WI38 (cell line): Measurements from ENCODE around the gene LILRB3.

ENCODE experiments used
- H3K4me3 ChIP-seq: 2 replicates; pipeline ENCODE4 v1.5.1; 2011; ENCODE audit warnings: low read depth, mild to moderate bottlenecking, control low read depth, low read length
- CTCF ChIP-seq: IDR thresholded peaks from 2 replicates; pipeline ENCODE4 v1.5.1; 2012; ENCODE audit warnings: low read depth, mild to moderate bottlenecking, control low read depth, low read length

Gene LILRB3

GRCh38 chr19:54191011-54191810 is 31.6 kb downstream of the LILRB3 start, which contains the start of gene TSEN34:
TSS of gene TSEN34 (plus strand) at chr19:54191308. CDS start at chr19:54191365, 57 bp downstream.
- peak within 1 kb of the TSS; percentile 80 for H3K4me3 ChIP-seq
- TF ChIP-seq CTCF = no peak

GRCh38 chr19:54190503-54191010 is 32.2 kb downstream of the LILRB3 start:
- no peak for TF ChIP-seq CTCF
- H3K4me3 ChIP-seq = peak overlapping the region; percentile 80

- no peak for TF ChIP-seq CTCF
- peak overlapping the region; percentile 80 for H3K4me3 ChIP-seq
Observed at GRCh38 chr19:54189735-54190502, 32.9 kb downstream of the LILRB3 start.

GRCh38 chr19:54189145-54189734 is 33.6 kb downstream of the LILRB3 start, which contains the start of gene MBOAT7:
TSS of gene MBOAT7 (minus strand) at chr19:54189580. CDS start at chr19:54188508, 1,072 bp downstream.
- peak within 1 kb of the TSS; percentile 80 for H3K4me3 ChIP-seq
- no peak for TF ChIP-seq CTCF

GRCh38 chr19:54188215-54188871 is 34.5 kb downstream of the LILRB3 start:
- H3K4me3 ChIP-seq = peak overlapping the region; percentile 78
- TF ChIP-seq CTCF = no peak

- TF ChIP-seq CTCF = no peak
- H3K4me3 ChIP-seq = no peak overlapping the region
Observed at GRCh38 chr19:54186934-54187381, 35.8 kb downstream of the LILRB3 start.
